Thyroid gland (tissue), 4 donors: ENCODE results near the gene MAB21L3.

Experiments
- CTCF ChIP-seq, 6 experiments: fragments of 200-600 bp in 3 of 6; fragments of 450-650 bp in 3 of 6; sonication (generic) in 3 of 6; IDR thresholded peaks; one replicate each; pipeline ENCODE4 v1.5.1; 2016 to 2019; ENCODE audit warnings: antibody characterized with exemption in 6 of 6, mild to moderate bottlenecking in 2 of 6, inconsistent platforms in 1 of 6, moderate library complexity in 1 of 6
- POLR2A ChIP-seq, 2 donors: fragments of 450-650 bp; IDR thresholded peaks; one replicate each; pipeline ENCODE4 v1.6.1; 2017; ENCODE audit warnings: antibody characterized with exemption in 2 of 2, mild to moderate bottlenecking in 2 of 2, moderate library complexity in 1 of 2

- TF ChIP-seq CTCF (IDR thresholded peaks at IDR 0.05), result no peak
- no peak for TF ChIP-seq POLR2A (IDR thresholded peaks at IDR 0.05)
Observed at GRCh38 chr1:116164150-116164549, 53.0 kb downstream of the MAB21L3 start.
